Ureter (tissue), 1 donor: ENCODE data around the gene MYBPC2. TPM values are rescaled to one million over a fixed set of nuclear protein-coding genes. Genes with fewer than 3 reads are reported as not detected.
"Not testable (repeated sequence)": the region's sequence is repeated elsewhere in the genome, so short reads cannot be mapped to it uniquely, and the experiment has no call there.

Experiments used
- DNase-seq: peaks from one replicate; pipeline ENCODE4 v3.0.0-alpha.2; 2020; ENCODE audit warnings: low spot score
- total RNA-seq: library from RNA; stranded (reverse); gene quantifications from one replicate; pipeline ENCODE4 v1.2.4, GENCODE V29; 2023
- donor health status: DM: yes; HTN: yes; CAD: no.

The MYBPC2 gene
- total RNA-seq: 0.52 TPM

GRCh38 chr19:50432221-50433028 is at the start of gene MYBPC2:
MYBPC2 (plus strand) TSS chr19:50432892; CDS start chr19:50432954, 62 bp downstream.
- no peak for DNase-seq

- DNase-seq: no peak
These were observed 49.5 kb upstream of the MYBPC2 start for GRCh38 chr19:50383001-50383851.

DNA sequence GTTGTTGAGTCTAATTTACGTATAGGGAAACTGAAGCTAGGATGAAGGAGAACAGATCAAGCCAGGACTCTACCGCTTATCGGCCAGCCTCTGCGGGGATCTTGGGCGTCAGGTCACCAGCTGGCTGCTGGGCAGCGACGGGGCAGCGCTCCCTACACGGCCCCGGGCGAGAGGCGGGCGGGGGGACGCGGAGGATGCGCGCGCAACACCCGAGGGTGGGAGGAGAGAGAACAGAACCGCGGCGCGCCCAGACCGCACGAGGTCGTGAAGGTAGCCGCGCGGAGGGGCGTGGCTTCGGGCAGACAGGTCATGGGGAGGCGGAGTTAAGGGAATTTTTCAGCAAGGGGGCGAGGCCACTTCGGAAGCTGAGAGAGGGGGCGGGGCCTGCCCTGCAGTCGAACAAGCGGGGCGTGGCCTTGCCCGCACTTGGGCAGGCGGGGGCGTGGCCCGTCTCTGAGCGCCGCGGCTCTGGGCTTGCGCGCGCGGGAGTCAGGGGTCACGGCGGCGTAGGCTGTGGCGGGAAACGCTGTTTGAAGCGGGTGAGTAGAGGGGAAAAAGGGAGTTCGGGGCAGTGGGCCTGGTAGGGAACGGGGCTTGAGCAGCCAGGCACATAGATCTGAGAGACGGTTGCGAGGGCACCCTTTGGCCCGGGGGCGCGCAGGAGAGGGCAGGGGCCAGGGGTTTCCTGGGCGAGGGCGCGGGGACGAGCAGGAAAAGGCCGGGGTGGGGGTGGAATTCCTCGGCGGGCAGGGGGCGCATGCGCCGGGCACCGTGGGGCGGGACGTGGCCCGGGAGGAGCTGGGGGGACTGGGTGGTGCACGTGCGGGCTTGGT is 48.6 kb upstream of the MYBPC2 start, which contains the start of gene POLD1:
POLD1 (plus strand) TSS at position 496 of the 833 bp plus-strand sequence. CDS start 14,505 bp downstream, outside the sequence.
- DNase-seq: peak; percentile 97

GRCh38 chr19:50384685-50385535 is 47.8 kb upstream of the MYBPC2 start:
- DNase-seq: no peak

DNA sequence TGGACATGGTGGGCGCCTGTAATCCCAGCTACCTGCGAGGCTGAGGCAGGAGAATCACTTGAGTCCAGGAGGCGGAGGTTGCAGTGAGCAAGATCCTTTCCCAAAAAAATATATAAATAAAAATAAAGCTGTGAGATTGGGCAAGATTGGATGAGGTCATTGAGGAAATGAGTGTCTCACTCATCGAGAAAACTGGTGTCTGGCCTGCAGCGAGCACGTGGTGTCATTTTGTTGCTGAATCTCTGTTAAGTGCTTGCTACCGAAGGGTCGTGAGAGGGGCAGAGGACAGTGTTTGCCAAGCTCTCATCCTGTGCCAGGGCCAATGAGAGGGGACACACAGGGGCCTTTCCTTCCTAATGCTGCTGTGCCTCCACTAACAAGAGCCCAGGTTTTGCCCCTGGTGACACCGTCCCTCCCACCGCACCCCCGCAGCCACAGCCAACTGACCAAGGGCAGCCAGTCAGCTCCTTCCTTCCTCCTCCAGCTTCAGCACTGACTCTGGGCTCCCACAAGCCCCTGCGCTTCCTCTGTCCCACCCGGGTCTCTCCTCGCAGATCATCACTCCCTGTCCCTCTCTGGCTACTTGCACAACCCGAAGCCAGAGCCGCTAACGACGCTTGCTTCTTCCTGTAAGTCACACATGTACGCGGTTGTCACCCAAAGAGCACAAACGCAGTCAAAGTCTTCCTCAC is 45.4 kb upstream of the MYBPC2 start:
- DNase-seq: no peak

- DNase-seq: no peak
These were observed 44.8 kb upstream of the MYBPC2 start for GRCh38 chr19:50387868-50388245.

- not testable (repeated sequence) for DNase-seq
These were observed 42.4 kb upstream of the MYBPC2 start for GRCh38 chr19:50390295-50390694.

- DNase-seq: not testable (repeated sequence)
These were observed 41.7 kb upstream of the MYBPC2 start for GRCh38 chr19:50390952-50391351.

DNA sequence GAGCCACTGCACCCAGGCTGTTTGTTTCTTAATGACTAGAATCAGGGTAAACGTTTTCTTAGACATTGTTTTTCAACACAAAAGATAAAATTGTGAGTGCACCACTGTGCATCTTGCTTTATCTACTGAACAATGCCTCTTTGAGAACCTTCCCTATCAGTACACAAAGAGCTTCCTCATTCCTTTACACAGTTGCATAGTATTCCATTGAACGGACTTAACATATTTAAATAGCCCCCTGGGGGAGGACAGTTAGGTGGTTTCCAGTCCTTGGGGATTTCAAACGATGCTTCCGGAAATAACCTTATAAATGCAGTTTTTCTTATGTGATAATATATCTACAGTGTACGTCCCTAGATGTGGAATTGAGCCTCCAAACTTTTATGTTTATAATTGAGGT is 39.9 kb upstream of the MYBPC2 start:
- no peak for DNase-seq

DNA sequence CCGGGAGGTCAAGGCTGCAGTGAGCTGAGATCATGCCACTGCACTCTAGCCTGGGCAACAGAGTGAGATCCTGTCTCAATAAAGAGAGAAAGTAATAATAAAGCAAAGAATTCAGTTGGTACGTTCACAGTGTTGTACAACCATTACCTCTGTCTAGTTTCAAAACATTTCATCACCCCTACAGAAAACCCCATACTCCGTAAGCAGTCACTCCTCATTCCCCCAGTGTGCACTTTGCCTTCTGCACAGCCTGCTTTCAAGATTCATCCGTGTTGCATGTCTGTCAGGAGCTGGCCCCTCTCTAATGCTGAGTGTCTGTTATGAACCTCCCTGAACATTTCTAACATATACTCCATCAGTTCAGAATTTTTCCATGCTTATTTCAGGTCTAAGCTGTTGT is 39.1 kb upstream of the MYBPC2 start:
- no peak for DNase-seq

- DNase-seq: no peak
These were observed 38.7 kb upstream of the MYBPC2 start for GRCh38 chr19:50394017-50394416.

DNA sequence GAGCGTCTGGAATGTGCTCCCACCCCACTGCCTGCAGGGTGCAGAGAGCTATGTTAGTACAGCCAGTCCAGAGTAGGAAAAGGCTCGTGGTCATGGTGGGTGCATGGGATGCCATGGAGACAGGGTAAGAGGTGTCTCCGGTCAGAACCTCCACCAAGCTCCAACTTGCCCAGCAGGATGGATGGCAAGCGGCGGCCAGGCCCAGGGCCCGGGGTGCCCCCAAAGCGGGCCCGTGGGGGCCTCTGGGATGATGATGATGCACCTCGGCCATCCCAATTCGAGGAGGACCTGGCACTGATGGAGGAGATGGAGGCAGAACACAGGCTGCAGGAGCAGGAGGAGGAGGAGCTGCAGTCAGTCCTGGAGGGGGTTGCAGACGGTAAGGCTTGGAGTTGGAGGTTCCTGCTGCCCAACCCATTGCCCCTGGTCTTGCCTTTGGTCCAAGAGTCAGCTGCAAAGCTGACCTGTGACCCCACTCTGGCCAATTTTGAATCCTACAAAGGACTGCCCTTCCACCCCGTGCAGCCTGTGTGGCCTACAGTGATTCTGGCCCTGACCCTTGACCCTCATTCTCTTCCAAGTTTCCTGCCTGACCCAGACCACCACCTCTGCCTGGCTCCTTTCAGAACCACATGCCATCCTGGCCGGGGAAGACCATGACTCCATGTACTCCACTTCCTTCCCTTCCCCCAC is 33.9 kb upstream of the MYBPC2 start:
- no peak for DNase-seq

- DNase-seq: no peak
These were observed 33.3 kb upstream of the MYBPC2 start for GRCh38 chr19:50399368-50399745.

DNA sequence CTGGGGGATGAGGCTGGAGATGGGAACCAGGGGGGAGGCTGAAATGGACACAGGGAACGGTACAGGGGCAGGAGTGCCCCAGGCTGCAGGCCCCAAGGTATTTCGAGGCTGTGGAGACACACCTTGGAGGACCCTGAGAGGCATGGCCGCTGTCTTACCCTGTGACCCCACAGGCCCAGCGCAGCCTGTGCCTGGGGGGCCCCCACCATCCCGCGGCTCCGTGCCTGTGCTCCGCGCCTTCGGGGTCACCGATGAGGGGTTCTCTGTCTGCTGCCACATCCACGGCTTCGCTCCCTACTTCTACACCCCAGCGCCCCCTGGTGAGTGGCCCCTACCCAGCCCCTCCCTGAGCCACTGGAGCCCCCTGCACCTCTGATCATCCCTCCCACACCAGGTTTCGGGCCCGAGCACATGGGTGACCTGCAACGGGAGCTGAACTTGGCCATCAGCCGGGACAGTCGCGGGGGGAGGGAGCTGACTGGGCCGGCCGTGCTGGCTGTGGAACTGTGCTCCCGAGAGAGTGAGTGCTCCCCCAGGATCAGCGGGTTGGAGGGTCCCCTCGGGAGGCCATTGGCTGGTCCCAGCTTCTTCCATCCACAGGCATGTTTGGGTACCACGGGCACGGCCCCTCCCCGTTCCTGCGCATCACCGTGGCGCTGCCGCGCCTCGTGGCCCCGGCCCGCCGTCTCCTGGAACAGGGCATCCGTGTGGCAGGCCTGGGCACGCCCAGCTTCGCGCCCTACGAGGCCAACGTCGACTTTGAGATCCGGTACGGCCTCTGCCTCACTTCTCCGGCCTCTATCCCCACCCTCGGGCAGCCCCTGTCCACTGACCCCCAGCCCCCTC is 30.9 kb upstream of the MYBPC2 start:
- no peak for DNase-seq

- DNase-seq: no peak
These were observed 30.0 kb upstream of the MYBPC2 start for GRCh38 chr19:50402544-50403301.

DNA sequence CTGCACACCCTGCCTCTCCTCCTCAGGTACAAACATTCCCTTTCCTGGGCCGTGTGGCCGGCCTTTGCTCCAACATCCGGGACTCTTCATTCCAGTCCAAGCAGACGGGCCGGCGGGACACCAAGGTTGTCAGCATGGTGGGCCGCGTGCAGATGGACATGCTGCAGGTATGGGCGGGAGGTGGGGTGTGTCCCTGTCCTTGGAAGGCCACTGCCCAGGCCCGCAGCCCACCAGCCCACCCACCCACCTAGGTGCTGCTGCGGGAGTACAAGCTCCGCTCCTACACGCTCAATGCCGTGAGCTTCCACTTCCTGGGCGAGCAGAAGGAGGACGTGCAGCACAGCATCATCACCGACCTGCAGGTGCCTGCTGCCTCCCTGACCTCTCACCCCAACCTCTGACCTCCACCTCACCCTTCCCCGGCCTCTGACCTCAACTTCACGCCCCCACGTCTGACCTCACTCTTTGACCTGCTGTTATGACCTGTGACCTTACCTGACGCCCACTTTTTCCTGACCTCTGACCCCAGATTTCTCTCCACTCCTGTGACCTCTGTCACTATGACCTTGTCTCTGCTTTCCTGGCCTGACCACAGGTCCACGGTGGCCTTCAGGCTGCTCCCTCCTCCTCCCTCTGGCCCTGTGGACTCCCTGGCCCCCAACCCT is 26.4 kb upstream of the MYBPC2 start:
- DNase-seq: no peak

- no peak for DNase-seq
These were observed 25.9 kb upstream of the MYBPC2 start for GRCh38 chr19:50406829-50407228.
